ENCODE results near the gene PIGH. TPM values are rescaled to one million over a fixed set of nuclear protein-coding genes. Genes with fewer than 3 reads are reported as not detected.

PIGH gene
- total RNA-seq, 1 donor from 2014 or later: 18.3 TPM

DNA sequence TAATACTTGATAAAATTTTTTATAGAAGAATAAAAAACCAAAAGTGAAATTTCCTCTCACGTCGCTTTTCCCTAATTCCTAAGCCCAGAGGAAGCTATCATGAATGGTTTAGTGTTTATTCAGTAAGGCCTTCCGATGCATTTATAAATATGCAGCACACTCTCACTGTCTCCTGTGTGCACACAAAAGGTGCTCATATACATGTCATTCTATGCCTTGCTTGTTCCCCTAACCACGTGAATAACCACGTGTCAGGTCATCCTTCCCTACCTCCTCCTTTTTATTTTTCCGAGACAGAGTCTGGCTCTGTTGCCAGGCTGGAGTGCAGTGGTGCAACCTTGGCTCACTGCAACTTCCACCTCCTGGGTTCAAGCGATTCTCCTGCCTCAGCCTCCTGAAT lies 29.6 kb downstream of the PIGH start:
- Mint-ChIP-seq H3K36me3 (ENCODE audit: unreplicated experiment) (no peaks in the 10 kb centered on the region), H3K4me3 (ENCODE audit: unreplicated experiment) (no peak overlapping the region), H3K27me3 (ENCODE audit: unreplicated experiment) (peaks cover 6% of the 10 kb centered on the region), H3K4me1 (ENCODE audit: unreplicated experiment) (no peaks in the 10 kb centered on the region), H3K27ac (ENCODE audit: unreplicated experiment) (no peak overlapping the region), H3K9me3 (ENCODE audit: unreplicated experiment) (no peaks in the 10 kb centered on the region)
- TF ChIP-seq, protein P1, sequence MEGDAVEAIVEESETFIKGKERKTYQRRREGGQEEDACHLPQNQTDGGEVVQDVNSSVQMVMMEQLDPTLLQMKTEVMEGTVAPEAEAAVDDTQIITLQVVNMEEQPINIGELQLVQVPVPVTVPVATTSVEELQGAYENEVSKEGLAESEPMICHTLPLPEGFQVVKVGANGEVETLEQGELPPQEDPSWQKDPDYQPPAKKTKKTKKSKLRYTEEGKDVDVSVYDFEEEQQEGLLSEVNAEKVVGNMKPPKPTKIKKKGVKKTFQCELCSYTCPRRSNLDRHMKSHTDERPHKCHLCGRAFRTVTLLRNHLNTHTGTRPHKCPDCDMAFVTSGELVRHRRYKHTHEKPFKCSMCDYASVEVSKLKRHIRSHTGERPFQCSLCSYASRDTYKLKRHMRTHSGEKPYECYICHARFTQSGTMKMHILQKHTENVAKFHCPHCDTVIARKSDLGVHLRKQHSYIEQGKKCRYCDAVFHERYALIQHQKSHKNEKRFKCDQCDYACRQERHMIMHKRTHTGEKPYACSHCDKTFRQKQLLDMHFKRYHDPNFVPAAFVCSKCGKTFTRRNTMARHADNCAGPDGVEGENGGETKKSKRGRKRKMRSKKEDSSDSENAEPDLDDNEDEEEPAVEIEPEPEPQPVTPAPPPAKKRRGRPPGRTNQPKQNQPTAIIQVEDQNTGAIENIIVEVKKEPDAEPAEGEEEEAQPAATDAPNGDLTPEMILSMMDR (IDR thresholded peaks at IDR 0.05): no peak
- DNase-seq (ENCODE audit: extremely low spot score, unreplicated experiment): no peak

- Mint-ChIP-seq H3K4me3 (ENCODE audit: unreplicated experiment) (no peak overlapping the region), H3K9me3 (ENCODE audit: unreplicated experiment) (no peaks in the 10 kb centered on the region), H3K27me3 (ENCODE audit: unreplicated experiment) (peaks cover 6% of the 10 kb centered on the region), H3K27ac (ENCODE audit: unreplicated experiment) (no peak overlapping the region), H3K36me3 (ENCODE audit: unreplicated experiment) (no peaks in the 10 kb centered on the region), H3K4me1 (ENCODE audit: unreplicated experiment) (no peaks in the 10 kb centered on the region)
- TF ChIP-seq, protein P1 (IDR thresholded peaks at IDR 0.05): no peak
- no peak for DNase-seq (ENCODE audit: extremely low spot score, unreplicated experiment)
Measured at GRCh38 chr14:67569651-67570290, 30.3 kb downstream of the PIGH start.

DNA sequence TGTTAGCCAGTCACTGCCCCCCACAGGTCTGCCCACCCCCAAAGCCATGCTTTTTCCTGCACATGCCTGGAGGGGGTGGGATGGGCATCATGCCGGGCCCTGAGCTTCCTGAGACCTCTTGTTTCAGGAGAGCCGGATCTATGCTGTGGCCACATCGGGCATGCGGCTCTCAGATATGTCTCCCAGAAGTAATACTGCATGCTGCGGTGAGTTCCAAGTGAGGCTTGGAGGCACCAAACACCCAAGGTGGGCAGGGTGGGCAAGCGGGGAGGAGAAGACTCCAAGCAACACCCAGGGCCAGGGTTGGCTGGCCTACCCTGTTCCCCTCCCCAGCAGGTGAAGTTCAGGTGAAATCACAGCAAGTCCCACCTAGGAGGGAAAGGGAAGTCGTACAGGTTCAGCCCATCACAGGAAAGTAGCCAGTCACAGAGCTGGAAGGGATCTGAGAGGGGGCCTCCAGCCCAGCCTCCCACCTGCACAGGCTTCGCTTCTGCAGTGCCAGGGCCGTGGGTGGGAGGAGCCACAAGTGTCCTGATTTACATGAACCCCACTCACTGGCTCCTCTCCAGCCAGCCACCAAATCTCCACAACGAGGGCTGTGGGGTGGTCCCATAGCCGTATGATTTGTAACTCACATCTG lies 30.9 kb downstream of the PIGH start:
- H3K36me3 Mint-ChIP-seq (ENCODE audit: unreplicated experiment): no peaks in the 10 kb centered on the region
- H3K4me1 Mint-ChIP-seq (ENCODE audit: unreplicated experiment): no peaks in the 10 kb centered on the region

DNA sequence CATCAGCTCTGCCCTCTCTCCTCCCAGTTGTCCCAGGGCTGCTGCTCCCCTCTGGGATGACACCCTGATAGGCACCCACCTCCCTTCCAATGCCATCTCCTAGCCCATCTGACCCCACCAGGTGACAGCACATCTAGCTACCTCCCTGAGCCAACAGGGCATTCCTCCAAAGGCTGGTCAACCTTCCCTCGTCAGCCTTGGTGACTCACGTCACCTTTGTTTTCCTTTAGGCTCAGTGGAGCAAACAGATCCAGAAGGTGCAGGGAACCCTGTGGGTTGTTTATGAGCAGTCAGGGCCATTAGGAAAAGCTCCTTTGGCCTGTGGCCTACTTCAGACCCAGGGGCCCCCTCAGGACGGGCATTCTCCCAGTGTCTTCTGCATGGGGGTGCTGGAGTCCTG lies 32.4 kb downstream of the PIGH start:
- Mint-ChIP-seq H3K4me3 (ENCODE audit: unreplicated experiment) (no peak overlapping the region), H3K36me3 (ENCODE audit: unreplicated experiment) (no peaks in the 10 kb centered on the region), H3K4me1 (ENCODE audit: unreplicated experiment) (no peaks in the 10 kb centered on the region), H3K9me3 (ENCODE audit: unreplicated experiment) (no peaks in the 10 kb centered on the region), H3K27ac (ENCODE audit: unreplicated experiment) (no peak overlapping the region), H3K27me3 (ENCODE audit: unreplicated experiment) (peaks cover 6% of the 10 kb centered on the region)
- DNase-seq (ENCODE audit: extremely low spot score, unreplicated experiment): no peak
- TF ChIP-seq, protein P1 (IDR thresholded peaks at IDR 0.05): no peak

More for the DNA sequence above, 30.9 kb downstream of the PIGH start:
- TF ChIP-seq, protein P1 (IDR thresholded peaks at IDR 0.05): no peak
- no peak for DNase-seq (ENCODE audit: extremely low spot score, unreplicated experiment)
- Mint-ChIP-seq H3K27ac (ENCODE audit: unreplicated experiment) (no peak overlapping the region), H3K27me3 (ENCODE audit: unreplicated experiment) (peaks cover 6% of the 10 kb centered on the region), H3K9me3 (ENCODE audit: unreplicated experiment) (no peaks in the 10 kb centered on the region), H3K4me3 (ENCODE audit: unreplicated experiment) (no peak overlapping the region)

GRCh38 chr14:67566908-67567307 lies 33.2 kb downstream of the PIGH start:
- Mint-ChIP-seq H3K27me3 (ENCODE audit: unreplicated experiment) (peaks cover 6% of the 10 kb centered on the region), H3K4me1 (ENCODE audit: unreplicated experiment) (no peaks in the 10 kb centered on the region), H3K9me3 (ENCODE audit: unreplicated experiment) (no peaks in the 10 kb centered on the region), H3K4me3 (ENCODE audit: unreplicated experiment) (no peak overlapping the region), H3K36me3 (ENCODE audit: unreplicated experiment) (no peaks in the 10 kb centered on the region), H3K27ac (ENCODE audit: unreplicated experiment) (no peak overlapping the region)
- no peak for DNase-seq (ENCODE audit: extremely low spot score, unreplicated experiment)
- TF ChIP-seq, protein P1 (IDR thresholded peaks at IDR 0.05): no peak

Data from osteocyte (in vitro differentiated cells).